GM19193 (cell line): ENCODE measurements around the gene HARS1.

Source experiments
- POLR2A ChIP-seq: IDR thresholded peaks from 4 replicates; pipeline ENCODE4 v1.6.1; 2011; ENCODE audit not compliant: insufficient read depth, insufficient read length; ENCODE audit errors: extremely low read depth

Gene HARS1

DNA sequence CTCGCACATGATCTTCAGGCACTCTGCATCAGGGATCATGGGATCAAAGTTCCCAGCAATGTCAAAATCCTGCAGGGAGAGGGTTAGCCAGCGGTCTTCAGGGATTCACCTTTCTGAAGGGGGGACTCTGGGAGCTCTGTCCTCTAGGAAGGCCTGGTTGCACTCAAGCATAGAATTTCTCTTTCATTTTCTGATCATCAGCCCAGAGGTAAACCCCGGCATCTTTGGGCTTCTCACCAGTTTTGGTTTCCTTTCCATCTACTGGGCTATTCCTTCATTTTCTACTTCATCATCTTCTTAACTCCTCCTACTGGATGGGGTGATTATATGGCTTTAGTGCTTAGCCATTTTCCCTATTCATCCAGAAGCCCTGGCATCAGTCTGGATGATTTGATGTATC is 13.2 kb downstream of the HARS1 start:
- no peak for TF ChIP-seq POLR2A

- no peak for TF ChIP-seq POLR2A
Measured at GRCh38 chr5:140674629-140675028, 16.5 kb downstream of the HARS1 start.

DNA sequence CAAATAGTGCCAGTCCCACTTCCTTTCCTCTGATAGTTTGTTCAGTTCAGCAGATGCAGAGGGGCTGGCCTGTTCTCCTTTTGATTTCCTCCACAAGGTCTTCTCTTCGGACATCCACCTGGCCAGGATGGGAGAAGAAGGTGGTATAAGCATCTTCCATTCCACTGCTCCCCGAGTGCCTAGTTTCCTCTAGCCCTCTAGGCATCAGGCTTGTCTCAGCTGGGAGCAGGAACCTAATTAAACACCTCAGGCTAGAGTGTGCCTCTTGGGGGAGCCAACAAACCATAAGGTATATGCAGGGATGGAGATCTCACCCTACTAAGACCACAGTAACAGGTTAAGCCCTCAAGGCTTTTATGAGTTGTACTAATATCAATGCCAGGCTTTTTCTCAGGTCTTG is 17.0 kb downstream of the HARS1 start:
- no peak for TF ChIP-seq POLR2A

DNA sequence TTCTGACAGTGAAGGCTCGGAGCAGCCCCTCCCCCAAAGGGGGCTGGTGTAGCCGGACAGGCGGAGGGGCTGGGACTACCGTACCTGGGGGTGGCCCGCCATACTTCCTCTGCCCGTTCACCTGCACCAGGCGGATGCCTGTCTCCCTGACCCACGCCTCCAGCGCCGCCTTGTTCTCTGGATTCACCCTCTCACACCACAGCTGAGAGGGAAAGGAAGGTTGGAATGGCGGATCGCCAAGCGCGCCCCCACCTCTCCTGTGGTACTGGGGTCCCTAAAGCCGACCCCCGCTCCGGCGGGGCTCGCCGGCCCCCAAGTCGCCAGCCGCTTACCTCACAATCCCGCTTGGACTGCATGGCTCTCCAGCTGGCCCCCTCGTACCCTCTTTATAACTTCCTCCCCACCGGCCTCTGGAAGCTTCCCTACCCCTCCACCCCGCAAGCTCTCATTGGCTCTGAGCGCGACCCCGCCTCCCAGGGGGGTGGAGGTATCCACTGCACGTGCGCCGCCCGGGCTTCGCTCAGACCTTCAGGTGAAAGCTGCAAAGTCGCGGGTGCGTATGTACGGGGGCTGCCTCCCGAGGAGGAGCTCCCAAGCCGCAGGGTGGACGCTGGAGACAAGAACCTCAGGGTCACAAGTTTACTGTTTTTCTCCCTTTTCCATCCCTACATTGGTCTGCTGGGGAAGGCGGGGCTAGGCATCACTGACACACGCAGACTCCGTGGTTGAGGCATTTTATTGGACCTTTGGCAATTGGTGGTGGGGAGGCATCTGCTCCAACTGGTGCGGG is 17.8 kb downstream of the HARS1 start, which contains the start of gene DND1:
Gene DND1 (minus strand): TSS at position 390 of the 790 bp plus-strand sequence. CDS start 34 bp downstream, at position 356.
- TF ChIP-seq POLR2A, result no peak

DNA sequence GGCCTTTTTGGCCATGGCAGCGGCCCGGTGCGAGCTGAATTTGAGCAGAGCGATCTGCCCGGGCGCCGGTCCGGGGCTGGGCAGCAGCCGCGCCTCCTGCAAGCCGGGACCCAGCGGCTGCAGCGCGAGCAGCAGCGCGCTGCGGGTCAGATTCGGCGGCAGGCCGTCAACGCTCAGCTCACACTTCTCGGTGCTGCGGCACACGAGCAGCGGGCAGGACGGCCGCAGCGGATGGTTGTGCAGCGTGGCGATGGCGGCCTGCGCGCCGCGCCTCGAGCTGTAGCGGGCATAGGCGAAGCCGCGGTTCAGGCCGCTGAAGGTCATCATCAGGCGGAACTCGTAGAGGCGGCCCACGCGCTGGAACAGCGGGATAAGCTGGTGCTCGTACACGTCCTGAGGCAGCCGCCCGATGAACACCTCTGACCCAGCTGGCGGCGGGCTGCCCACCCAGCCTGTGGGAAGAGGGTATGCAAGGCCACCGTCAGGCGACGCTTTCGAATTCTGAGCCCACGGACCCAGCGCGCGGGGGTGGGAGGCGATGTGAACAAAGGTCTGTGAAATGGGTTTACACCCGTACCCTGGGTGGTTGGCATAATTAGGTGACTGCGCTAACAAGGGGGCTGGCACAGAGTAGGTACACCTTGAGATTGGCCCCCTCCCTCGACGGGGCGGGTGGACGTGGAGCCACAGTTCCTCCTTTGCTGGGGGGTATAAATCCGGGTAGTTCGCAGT is 18.5 kb downstream of the HARS1 start:
- TF ChIP-seq POLR2A, result peak; percentile 17

- no peak for TF ChIP-seq POLR2A
Measured at GRCh38 chr5:140671472-140672125, 19.6 kb downstream of the HARS1 start.

DNA sequence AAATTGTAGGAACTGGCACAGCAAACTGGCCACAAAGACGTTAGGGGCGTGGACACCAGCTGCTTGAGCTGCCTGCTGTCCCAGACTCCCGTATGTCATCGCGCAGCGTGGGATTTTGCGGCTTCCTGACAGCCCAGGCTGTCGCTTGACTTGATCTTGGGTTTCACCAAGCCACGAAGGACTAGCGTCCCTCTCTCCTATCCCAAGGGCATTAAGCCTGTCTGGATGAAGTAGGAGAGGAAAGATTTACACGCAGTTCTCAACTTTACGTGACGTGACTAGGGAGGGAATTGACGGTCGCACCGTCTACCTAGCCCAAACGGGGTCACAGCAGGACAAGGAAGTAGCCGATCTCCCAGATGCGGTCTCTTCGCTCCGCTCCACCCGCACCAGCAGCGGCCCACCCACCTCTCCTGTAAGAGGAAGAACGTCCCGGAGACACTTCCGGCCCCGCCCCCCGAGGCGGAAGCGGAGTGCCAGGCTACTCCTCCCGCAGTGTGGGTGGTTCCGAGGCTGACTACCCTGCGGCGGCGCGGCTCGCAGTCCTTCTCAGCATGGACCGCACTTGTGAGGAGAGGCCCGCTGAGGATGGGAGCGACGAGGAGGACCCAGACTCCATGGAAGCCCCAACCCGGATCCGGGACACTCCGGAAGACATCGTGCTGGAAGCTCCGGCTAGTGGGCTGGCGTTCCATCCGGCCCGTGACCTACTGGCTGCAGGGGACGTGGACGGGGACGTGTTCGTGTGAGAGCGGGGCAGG is 26.6 kb downstream of the HARS1 start, which contains the start of gene WDR55:
Gene WDR55 (plus strand): TSS at position 546 of the 761 bp plus-strand sequence. CDS start 9 bp downstream, at position 555.
- TF ChIP-seq POLR2A, result peak; percentile 88

DNA sequence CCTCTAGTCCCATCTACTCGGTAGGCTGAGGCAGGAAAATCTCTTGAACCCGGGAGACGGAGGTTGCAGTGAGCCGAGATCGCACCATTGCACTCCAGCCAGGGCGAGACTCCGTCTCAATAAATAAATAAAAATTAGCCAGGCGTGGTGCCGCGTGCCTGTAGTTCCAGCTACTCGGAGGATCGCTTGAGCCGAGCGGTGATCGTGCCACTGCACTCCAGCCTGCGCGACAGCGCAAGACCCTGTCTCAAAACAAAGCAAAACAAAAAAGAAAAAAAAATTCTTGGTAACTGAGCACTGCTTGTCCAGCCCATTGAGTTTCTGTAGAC is 27.2 kb downstream of the HARS1 start:
- TF ChIP-seq POLR2A, result no peak

- TF ChIP-seq POLR2A, result no peak
Measured at GRCh38 chr5:140658870-140659269, 32.3 kb downstream of the HARS1 start.

- no peak for TF ChIP-seq POLR2A
Measured at GRCh38 chr5:140647042-140647419, 44.1 kb downstream of the HARS1 start.

DNA sequence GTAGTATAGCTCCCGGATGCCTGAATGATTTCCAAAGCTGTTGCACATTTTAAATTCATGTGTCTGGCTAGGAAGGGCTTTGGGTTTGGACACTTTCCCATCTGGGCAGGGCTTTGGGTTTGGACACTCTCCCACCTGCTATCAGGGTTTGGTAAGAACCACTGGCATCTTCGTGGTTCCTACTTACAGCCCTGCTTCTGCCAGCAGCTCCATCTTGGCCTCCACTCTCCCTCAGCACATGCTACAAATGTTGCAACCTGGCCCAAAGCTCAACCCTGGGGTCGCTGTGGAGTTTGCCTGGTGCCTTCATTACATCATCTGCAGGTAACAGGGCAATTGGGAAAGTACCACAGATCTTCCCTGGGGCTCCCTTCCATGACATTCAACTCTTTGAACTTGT is 48.5 kb downstream of the HARS1 start:
- no peak for TF ChIP-seq POLR2A

- no peak for TF ChIP-seq POLR2A
Measured at GRCh38 chr5:140641716-140642115, 49.5 kb downstream of the HARS1 start.

GRCh38 chr5:140639148-140639981 is 51.8 kb downstream of the HARS1 start, which contains the start of gene TMCO6:
Gene TMCO6 (plus strand): TSS chr5:140639451. CDS start chr5:140639528, 77 bp downstream.
- TF ChIP-seq POLR2A, result peak; percentile 82
